Inflammatory macrophage treated with lipopolysaccharide for 4 hours (primary cell): ENCODE measurements around the gene MTERF2.
"Not testable (repeated sequence)": the region's sequence is repeated elsewhere in the genome, so short reads cannot be mapped to it uniquely, and the experiment has no call there.

Experiments
- DNase-seq: peaks from one replicate; pipeline ENCODE4 v3.0.0-alpha.2; 2020

The MTERF2 gene, protein sequence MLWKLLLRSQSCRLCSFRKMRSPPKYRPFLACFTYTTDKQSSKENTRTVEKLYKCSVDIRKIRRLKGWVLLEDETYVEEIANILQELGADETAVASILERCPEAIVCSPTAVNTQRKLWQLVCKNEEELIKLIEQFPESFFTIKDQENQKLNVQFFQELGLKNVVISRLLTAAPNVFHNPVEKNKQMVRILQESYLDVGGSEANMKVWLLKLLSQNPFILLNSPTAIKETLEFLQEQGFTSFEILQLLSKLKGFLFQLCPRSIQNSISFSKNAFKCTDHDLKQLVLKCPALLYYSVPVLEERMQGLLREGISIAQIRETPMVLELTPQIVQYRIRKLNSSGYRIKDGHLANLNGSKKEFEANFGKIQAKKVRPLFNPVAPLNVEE

DNA sequence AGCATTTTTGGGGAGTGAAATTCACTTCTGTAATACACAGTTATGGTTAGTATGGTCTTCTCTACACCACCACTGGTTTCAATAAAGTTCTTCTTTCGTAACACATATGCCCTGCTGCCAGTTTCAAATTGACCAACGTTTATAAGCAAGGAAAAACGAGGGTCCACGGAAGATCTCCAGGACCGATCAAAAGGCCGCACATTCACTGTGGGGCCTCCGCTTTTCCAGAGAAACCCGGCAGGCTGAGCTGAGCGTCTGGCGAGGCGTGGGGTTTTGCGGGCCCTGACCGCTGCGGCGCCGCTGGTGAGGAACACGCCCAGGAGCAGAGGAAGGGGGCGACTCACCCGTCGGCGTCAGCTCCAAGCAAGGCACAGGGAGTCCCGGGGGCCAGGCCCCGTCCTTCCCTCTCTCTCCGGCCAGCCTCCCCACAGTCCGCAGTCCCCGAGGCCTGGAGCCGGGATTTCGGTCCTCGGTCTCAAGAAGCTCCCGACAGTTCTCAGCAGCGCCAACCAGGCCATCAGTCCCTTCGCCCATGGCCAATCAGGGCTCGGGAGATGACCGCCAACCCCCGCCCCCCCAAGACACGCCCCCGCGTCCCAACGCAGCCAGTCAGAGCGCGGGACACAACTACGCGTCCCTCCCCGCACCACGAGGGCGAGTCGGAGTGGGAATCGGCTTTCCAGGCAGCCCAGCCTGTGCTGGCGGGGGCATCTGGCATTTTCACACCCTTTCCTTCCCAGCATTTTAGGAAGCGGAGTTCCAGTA, at the start of gene MTERF2:
MTERF2 (minus strand) TSS at position 522 of the 765 bp plus-strand sequence. CDS start 8,432 bp downstream, outside the sequence.
- DNase-seq = peak; percentile 89

DNA sequence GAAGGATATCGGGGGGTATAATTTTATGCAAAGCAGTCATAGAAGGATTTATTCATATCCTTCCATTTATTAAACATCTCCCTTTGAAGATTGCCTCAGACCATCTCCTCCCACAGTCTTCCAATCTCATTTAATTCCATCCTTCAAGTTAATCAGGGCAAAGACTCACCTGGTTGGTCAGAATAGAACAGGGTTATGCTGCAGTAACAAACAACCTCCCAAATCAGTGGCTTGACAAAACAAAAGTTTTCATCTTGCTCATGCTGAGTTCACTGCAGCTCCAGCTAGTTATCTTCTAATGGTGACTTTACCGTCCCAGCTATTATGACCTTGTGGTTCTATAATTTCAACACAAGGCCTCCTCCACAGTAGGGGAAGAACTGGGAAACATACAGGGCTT, 48.8 kb upstream of the MTERF2 start:
- peak; percentile 15 for DNase-seq

DNA sequence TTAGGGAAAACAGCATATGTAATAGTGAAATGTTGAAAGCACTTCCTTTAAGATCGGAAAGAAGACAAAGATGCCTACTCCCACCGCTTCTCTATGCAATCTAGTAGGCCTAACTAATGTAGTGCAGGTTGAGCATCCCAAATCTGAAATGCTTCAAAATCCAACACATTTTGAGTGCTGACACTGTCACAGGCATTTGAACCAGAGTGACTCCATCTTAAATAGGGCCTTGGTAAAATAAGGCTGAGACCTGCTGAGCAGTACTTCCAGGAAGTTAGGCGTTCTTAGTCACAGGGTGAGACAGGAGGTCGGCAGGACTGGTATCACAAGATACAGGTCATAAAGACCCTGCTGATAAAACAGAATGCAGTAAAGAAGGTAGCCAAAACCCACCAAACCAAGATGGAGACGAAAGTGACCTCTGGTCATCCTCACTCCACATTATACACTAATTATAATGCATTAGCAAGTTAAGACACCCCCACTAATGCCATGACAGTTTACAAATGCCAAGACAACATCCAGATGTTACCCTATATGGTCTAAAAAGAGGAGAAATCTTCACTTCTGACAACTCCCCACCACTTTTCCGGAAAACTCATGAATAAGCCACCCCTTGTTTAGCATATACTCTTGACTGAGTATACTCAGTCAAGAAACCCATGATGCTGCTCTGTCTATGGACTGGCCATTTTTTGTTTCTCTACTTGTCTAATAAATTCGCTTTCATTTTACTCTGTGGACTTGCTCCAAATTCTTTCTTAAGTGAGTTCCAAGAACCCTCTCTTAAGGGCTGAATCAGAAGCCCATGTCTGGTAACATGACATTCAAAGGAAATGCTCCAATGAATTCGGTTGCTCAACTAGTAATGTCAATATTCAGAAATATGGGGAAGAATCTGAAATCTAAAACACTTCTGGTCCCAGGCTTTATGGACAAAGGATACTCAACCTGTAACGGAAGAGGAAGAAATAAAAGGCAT, 47.1 kb upstream of the MTERF2 start:
- no peak for DNase-seq

DNA sequence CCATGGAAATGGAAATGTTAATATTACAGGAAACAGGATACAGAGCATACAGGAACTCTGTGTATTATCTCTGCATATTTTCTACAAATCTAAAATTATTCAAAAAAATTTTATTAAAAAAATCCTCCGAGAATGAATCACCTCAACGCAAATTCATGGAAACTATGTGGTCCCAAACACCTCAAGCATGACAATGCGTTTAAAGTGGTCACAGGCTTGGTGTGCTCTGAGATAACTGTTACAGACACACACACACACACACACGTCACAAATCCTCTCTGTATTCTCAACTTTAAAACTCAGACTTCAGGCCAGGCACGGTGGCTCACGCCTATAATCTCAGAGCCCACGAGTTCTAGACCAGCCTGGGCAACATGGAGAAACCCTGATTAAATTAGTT, 45.3 kb upstream of the MTERF2 start:
- DNase-seq = no peak

DNA sequence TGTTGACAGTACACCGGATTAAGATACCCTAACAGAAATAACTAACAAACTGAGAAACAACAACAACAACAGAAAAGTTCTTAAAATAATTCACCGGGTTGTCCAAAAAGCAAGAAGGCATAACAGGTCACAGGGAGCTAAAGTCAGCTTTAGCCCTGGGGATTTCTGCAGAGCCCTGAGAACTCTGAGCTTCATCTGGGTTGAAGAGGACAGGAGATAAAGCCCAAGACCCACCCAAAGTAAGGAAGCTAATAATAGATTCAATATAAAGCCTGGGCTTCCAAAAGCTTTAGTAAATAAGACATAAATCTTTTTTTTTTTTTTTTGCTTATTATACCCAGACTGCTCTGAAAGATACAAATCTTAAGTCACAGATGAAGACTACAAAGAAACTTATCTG, 44.1 kb upstream of the MTERF2 start:
- DNase-seq = no peak

DNA sequence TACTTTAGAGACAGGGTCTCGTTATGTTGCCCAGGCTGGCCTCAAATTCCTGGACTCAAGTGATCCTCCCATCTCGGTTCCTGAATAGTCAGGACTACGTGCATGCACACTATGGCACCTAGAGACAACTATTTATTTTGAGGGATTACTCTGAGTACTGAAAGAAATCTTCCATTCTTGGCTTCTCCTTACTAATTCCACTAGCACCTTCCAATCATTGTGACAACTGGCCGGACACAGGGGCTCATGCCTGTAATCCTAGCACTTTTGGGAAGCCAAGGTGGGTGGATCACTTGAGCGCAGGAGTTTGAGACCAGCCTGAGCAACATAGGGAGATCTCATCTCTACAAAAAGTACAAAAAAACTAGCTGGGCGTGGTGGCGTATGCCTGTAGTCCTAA, 42.1 kb upstream of the MTERF2 start:
- DNase-seq = no peak

DNA sequence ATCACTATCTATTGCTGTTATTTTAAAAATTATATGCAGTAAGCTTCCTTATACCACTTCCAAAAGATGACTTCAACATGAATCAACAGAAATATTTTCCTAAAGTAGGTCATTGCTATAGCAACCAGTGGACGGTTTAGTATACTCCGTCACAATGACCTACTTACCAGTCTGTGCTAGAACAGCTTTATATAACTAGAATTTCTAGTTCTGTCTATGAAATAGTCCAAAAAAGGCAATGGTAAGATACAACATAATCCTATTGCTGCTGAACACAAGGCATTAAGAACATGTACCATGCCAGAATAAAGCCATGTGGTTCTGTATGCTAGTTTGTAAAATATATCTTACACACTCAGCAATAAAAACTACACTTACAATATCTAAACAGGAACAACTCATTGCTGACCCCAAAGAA, 40.7 kb upstream of the MTERF2 start:
- DNase-seq = peak; percentile 58

DNA sequence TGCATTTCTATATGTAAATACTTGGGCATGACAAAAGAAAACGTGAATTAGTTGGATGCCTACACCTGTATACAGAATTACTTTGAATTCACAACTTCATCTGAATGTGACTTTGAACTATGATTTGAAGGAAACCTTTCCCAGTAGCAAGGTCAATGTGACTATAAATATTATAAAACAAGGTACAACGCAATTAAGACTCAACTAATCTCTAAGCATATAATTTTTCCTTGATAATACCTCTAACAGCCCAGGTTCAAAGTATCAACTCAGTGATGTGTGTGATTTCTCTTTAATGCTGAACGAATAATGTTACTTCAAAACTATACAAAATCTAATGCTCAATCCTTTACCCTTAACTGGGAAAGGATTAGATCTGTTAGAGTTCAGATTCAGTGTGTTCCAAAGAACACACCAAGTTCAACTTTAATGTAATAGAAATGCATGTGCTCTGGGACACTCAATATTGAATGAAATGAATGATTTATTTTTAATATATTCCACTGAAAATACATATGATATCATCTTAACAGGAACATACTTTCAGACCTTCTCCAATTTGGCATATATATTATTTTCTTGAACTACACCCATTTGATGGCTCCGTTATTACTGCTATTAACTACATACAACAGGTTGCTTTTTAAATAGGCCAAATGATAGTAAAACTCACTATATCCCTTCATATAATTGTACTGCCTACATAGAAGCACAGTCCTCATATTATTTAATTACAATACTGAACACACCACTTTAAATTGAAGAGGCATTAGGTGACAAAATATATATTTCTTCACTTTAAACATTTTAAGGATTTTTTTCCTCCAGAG, 40.1 kb upstream of the MTERF2 start:
- DNase-seq = no peak

DNA sequence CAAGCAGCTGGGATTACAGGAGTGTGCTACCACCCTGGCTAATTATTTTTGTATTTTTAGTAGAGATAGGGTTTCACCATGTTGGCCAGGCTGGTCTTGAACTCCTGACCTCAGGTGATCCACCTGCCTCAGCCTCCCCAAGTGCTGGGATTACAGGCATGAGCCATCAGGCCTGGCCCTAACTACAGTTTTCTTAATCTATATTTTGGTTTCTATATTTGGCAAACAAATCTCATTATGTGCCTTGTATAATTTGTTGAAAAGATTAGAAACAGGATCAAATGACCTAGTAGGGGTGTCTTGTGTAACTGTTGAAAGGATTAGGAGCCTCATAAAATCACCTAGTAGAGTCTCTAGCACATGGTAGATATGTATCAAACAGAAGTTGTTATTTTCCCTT, 39.4 kb upstream of the MTERF2 start:
- DNase-seq = not testable (repeated sequence)

DNA sequence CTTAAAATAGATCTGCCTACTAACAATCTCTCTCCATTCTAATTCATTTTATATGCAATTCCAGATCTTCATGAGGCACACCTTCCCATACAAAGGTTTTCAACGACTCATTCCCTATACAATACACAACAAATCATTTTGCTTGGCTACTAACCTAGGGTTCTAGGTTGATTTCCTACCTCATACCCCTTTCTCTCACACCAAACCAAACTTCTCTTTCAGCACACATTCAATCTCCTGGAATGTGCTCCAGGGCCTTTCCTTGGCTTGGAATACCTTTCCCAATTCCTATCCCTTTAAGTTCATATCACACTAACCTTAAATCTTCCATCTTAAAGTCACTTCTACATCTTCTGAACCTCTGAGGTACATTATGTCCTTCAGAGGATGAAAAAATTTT, 38.7 kb upstream of the MTERF2 start:
- no peak for DNase-seq

DNA sequence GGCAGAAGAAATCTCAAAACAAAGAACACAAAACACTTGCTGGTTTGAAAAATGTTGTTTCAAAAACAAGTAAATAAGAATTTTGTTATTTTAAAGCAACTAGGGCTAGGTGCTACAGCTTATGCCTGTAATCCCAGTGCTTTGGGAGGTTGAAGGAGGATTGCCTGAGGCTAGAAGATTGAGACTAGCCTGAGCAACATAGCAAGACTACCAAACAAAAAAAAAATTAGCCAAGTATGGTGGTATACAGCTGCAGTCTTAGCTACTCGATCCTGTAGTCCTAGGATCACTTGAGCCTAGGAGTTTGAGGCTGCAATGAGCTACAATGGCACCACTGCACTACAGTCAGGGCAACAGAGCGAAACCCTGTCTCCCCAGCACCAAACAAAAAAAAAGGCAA, 32.6 kb upstream of the MTERF2 start:
- no peak for DNase-seq

DNA sequence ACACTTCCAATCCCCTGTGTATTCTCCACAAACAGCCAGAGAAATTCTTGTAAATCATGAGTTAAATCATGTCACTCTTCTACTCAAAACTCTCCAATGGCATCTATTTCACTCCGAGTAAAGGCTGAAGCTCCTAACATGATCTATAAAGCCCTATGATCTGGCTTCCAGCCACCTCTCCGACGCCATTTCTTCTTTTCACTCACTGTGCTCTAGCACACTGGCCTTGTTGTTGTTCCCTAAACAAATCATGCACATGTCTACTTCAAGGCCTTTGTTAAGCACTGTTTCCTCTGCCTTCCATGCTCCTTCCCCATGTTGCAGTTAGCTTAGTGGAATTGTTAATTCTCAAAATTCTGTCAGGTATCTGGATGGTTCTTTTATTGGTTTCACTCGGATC, 30.1 kb upstream of the MTERF2 start:
- no peak for DNase-seq

DNA sequence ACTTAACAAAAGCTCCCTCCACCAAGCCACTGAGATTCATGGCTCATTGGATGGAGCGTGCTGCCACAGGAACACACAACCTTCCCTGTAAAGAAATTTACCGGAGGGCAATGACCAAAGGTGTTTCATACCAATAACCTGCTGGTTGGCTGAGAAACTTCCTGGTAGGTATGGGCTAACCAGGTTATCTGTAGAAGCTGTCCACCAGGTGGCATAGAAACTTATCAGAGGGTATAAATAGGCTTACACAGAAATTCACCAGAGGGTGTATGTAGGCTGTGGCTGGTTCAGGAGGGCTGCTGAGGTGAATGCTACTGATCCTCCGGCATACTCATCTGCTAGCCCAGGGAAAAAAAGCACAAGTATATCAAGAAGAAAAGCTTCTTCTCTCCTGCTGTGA, 27.1 kb upstream of the MTERF2 start:
- no peak for DNase-seq

DNA sequence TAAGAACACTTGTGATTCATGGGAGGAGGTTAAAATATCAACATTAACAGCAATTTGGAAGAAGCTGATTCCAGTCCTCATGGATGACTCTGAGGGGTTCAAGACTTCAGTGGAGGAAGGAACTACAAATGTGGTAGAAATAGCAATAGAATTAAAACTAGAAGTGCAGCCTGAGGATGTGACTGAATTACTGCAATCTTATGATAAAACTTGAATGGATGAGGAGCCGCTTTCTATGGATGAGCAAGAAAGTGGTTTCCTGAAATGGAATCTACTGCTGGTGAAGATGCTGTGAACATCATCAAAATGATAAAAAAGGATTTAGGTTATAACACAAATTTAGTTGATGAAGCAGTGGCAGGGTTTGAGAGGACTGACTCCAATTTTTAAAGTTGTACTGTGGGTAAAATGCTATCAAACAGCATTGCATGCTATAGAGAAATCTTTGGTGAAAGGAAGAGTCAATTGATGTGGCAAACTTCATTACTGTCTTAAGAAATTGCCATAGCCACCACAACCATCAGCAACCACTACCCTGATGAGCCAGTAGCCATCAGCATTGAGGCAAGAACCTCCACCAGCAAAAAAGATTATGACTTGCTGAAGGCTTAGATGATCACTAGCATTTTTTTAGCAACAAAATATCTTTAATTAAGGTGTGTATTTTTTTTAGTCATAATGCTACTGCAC, 25.9 kb upstream of the MTERF2 start:
- DNase-seq = no peak

DNA sequence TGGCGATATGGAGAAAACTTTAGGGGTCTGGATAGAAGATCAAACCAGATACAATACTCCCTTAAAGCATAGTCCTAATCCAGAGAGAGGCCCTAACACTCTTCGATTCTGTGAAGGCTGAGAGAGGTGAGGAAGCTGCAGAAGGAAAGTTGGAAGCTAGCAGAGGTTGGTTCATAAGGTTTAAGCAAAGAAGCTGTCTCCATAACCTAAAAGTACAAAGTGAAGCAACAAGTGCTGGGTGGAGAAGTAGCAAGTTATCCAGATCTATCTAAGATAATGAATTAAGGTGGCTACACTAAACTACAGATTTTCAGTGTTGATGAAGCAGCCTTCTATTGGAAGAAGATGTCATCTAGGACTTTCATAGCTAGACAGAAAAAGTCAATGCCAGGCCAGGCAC, 24.6 kb upstream of the MTERF2 start:
- no peak for DNase-seq

DNA sequence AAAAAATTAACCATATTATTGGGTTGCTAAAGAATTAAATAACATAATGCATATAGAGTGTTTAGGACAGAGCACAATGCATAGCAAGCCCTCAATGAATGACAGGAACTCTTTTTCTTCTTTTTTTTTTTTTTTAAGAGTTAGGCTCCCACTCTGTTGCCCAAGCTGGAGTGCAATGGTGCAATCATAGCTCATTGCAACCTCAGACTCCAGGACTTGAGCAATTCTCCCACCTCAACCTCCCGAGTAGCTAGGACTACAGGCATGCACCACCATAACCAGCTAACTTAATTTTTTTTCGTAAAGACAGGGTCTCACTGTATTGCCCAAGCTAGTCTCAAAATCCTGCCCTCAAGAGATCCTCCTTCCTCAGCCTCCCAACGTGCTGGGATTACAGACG, 20.5 kb upstream of the MTERF2 start:
- DNase-seq = no peak

DNA sequence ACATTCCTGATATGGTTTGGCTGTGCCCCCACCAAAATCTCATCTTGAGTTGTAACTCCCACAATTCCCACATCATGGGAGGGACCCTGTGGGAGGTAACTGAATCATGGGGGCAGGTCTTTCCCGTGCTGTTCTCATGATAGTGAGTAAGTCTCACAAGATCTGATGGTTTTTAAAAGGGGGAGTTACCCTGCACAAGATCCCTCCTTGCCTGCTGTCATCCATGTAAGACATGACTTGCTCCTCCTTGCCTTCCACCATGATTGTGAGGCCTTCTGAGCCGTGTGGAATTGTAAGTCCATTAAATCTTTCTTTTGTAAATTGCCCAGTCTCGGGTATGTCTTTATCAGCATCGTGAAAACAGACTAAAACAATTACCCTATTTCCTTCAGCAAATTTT, 15.7 kb upstream of the MTERF2 start:
- DNase-seq = not testable (repeated sequence)

DNA sequence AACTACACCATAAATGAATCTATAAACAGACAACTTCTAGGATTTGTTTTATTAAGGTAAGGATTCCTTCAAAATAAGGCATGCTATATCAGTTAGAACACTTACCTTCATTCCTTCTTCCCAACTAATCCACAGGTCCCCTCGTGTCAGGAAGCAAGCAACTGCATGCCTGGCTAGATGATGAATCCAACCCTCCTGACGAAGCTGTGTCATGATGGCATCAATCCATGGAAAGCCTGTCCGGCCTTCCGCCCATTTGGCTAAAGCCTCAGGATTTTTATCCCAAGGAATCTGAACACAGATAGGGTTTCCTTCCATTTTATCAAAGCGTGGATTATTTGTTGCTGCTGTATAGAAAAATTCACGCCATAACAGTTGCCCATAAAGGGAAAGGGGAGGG, 12.5 kb upstream of the MTERF2 start:
- no peak for DNase-seq

DNA sequence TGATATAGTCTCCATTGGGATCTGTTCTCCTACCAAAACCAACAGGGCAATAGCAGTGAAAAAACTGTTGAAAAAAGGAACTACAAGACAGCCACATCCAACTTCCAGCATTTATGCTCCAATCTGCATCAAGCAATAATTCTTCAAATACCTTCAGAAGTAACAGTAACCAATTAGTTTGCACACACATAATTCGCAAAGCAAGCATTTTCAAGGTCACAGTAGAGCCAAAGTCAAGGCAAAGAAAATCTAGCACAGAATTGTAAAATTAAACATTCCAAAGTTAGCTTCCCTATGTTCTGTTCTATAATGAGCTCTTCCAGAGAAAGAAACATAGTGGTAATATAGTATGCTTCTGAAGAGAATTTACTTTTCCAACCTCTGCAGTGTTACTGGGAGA, 11.0 kb upstream of the MTERF2 start:
- no peak for DNase-seq

DNA sequence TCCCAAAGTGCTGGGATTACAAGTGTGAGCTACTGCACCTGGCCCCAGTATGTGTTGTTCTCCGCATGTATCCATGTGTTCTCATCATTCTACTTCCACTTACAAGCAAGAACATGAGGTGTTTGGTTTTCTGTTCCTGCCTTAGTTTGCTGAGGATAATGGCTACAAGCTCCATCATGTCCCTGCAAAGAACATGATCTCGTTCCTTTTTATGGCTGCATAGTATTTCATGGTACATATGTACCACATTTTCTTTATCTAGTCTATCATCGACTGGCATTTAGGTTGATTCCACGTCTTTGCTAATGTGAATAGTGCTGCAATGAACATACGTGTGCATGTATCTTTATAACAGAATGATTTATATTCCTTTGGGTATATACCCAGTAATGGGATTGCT, 9.2 kb upstream of the MTERF2 start:
- DNase-seq = not testable (repeated sequence)

DNA sequence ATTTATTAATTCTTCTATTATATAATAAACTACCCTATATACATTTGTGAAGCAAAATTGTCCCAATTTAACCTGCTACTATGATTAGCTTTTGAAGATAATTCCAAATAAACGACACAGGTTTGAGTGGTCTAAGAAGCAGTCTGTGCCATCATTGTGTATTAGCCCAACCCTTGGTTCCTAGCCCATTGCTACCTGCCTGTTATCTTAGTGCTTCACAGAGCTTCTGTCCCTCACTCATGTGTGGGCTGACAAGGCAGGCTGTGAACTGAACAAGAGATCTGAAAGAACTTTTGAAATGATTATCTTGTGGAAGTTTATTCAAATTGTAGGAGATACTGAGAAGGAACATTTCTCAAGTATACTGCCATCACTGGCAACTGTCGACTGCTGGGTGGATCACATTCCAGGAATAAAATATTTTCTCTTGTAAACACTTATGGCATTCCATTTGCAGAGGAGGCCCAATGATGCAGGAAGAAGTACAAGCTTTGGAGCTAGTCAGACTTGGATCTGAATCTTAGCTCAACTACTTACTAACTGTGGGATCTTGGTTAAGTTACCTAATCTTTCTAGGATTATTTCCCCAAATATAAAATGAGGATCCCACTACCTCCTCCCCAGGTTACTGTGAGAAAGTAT, 7.8 kb upstream of the MTERF2 start:
- DNase-seq = no peak
